ENCODE results near the gene PTPRU. TPM values are rescaled to one million over a fixed set of nuclear protein-coding genes. Genes with fewer than 3 reads are reported as not detected.

The PTPRU gene
- total RNA-seq, 1 donor from 2014 or later, result 3.5 TPM

GRCh38 chr1:29236712-29237128, 398 bp downstream of the PTPRU start:
- peaks cover 20% of the 10 kb centered on the region for H3K4me1 Mint-ChIP-seq (ENCODE audit: unreplicated experiment)
- peak overlapping the region; percentile 70 for H3K4me3 Mint-ChIP-seq (ENCODE audit: unreplicated experiment)
- no peaks in the 10 kb centered on the region for H3K9me3 Mint-ChIP-seq (ENCODE audit: unreplicated experiment)
- peaks cover 32% of the 10 kb centered on the region for H3K27me3 Mint-ChIP-seq (ENCODE audit: unreplicated experiment)
- DNase-seq (ENCODE audit: extremely low spot score, unreplicated experiment), result no peak
- H3K36me3 Mint-ChIP-seq (ENCODE audit: unreplicated experiment), result no peaks in the 10 kb centered on the region
- no peak overlapping the region for H3K27ac Mint-ChIP-seq (ENCODE audit: unreplicated experiment)
- TF ChIP-seq CTCF (IDR thresholded peaks at IDR 0.05), result no peak

GRCh38 chr1:29237129-29237821, 953 bp downstream of the PTPRU start:
- TF ChIP-seq CTCF (IDR thresholded peaks at IDR 0.05), result no peak
- Mint-ChIP-seq H3K4me1 (ENCODE audit: unreplicated experiment) (peaks cover 20% of the 10 kb centered on the region), H3K36me3 (ENCODE audit: unreplicated experiment) (no peaks in the 10 kb centered on the region), H3K27me3 (ENCODE audit: unreplicated experiment) (peaks cover 32% of the 10 kb centered on the region), H3K4me3 (ENCODE audit: unreplicated experiment) (peak overlapping the region; percentile 70), H3K27ac (ENCODE audit: unreplicated experiment) (no peak overlapping the region), H3K9me3 (ENCODE audit: unreplicated experiment) (no peaks in the 10 kb centered on the region)
- no peak for DNase-seq (ENCODE audit: extremely low spot score, unreplicated experiment)

GRCh38 chr1:29237852-29238619, 1.7 kb downstream of the PTPRU start:
- TF ChIP-seq CTCF (IDR thresholded peaks at IDR 0.05), result no peak
- no peak for DNase-seq (ENCODE audit: extremely low spot score, unreplicated experiment)
- no peaks in the 10 kb centered on the region for H3K9me3 Mint-ChIP-seq (ENCODE audit: unreplicated experiment)
- peaks cover 20% of the 10 kb centered on the region for H3K4me1 Mint-ChIP-seq (ENCODE audit: unreplicated experiment)
- H3K36me3 Mint-ChIP-seq (ENCODE audit: unreplicated experiment), result no peaks in the 10 kb centered on the region
- H3K27ac Mint-ChIP-seq (ENCODE audit: unreplicated experiment), result no peak overlapping the region
- peak overlapping the region; percentile 69 for H3K4me3 Mint-ChIP-seq (ENCODE audit: unreplicated experiment)
- peaks cover 32% of the 10 kb centered on the region for H3K27me3 Mint-ChIP-seq (ENCODE audit: unreplicated experiment)

GRCh38 chr1:29238620-29239002, 2.3 kb downstream of the PTPRU start:
- H3K4me1 Mint-ChIP-seq (ENCODE audit: unreplicated experiment), result peaks cover 20% of the 10 kb centered on the region
- no peaks in the 10 kb centered on the region for H3K9me3 Mint-ChIP-seq (ENCODE audit: unreplicated experiment)

More at GRCh38 chr1:29238620-29239002, 2.3 kb downstream of the PTPRU start:
- peaks cover 30% of the 10 kb centered on the region for H3K27me3 Mint-ChIP-seq (ENCODE audit: unreplicated experiment)
- no peak for DNase-seq (ENCODE audit: extremely low spot score, unreplicated experiment)
- H3K36me3 Mint-ChIP-seq (ENCODE audit: unreplicated experiment), result no peaks in the 10 kb centered on the region
- no peak overlapping the region for H3K27ac Mint-ChIP-seq (ENCODE audit: unreplicated experiment)
- no peak for TF ChIP-seq CTCF (IDR thresholded peaks at IDR 0.05)
- peak overlapping the region; percentile 71 for H3K4me3 Mint-ChIP-seq (ENCODE audit: unreplicated experiment)

Data from osteocyte (in vitro differentiated cells).